Glomerular endothelial cell (primary cell): ENCODE data around the gene C1QBP. TPM values are rescaled to one million over a fixed set of nuclear protein-coding genes. Genes with fewer than 3 reads are reported as not detected.

ENCODE experiments used
- total RNA-seq: library from RNA; depleted of rRNA; stranded (reverse); fragments of >200 nt; gene quantifications from 2 replicates; pipeline ENCODE4 v1.2.3, GENCODE V29; 2015

C1QBP gene
- total RNA-seq, 1 donor from 2014 or later, result 166 TPM

Other genes starting within 250 kb of the C1QBP start
- gene ZNF594, start 247.3 kb downstream of the C1QBP start, total RNA-seq, result 3.5 and 4.9 TPM in 2 replicates
- gene SCIMP, start 204.3 kb downstream of the C1QBP start, total RNA-seq, result not detected in 2 replicates
- 33.7 and 48.5 TPM in 2 replicates for gene RABEP1, start 156.9 kb downstream of the C1QBP start, total RNA-seq
- 57.9 and 78.1 TPM in 2 replicates for gene NUP88, start 19.5 kb downstream of the C1QBP start, total RNA-seq
- 34.3 and 54.5 TPM in 2 replicates for gene RPAIN, start 19.0 kb downstream of the C1QBP start, total RNA-seq
- 14.1 and 16.0 TPM in 2 replicates for gene DHX33, start 29.8 kb upstream of the C1QBP start, total RNA-seq
- 45.2 and 55.9 TPM in 2 replicates for gene DERL2, start 47.0 kb upstream of the C1QBP start, total RNA-seq
- 7.5 and 13.2 TPM in 2 replicates for gene MIS12, start 47.4 kb upstream of the C1QBP start, total RNA-seq
- gene NLRP1, start 145.4 kb upstream of the C1QBP start, total RNA-seq, result 36.0 and 51.7 TPM in 2 replicates